ENCODE results near the gene TAS1R2.

The TAS1R2 gene

GRCh38 chr1:18819203-18819602, 40.3 kb downstream of the TAS1R2 start:
- no peak for DNase-seq

- no peak for DNase-seq
Observed at GRCh38 chr1:18817795-18818435, 41.5 kb downstream of the TAS1R2 start.

- no peak for DNase-seq
Observed at GRCh38 chr1:18817316-18817715, 42.1 kb downstream of the TAS1R2 start.

- DNase-seq = no peak
Observed at GRCh38 chr1:18816808-18817207, 42.7 kb downstream of the TAS1R2 start.

GRCh38 chr1:18814874-18815531, 44.5 kb downstream of the TAS1R2 start:
- DNase-seq = no peak

GRCh38 chr1:18814425-18814824, 45.0 kb downstream of the TAS1R2 start:
- no peak for DNase-seq

- DNase-seq = no peak
Observed at GRCh38 chr1:18812453-18812939, 47.0 kb downstream of the TAS1R2 start.

DNA sequence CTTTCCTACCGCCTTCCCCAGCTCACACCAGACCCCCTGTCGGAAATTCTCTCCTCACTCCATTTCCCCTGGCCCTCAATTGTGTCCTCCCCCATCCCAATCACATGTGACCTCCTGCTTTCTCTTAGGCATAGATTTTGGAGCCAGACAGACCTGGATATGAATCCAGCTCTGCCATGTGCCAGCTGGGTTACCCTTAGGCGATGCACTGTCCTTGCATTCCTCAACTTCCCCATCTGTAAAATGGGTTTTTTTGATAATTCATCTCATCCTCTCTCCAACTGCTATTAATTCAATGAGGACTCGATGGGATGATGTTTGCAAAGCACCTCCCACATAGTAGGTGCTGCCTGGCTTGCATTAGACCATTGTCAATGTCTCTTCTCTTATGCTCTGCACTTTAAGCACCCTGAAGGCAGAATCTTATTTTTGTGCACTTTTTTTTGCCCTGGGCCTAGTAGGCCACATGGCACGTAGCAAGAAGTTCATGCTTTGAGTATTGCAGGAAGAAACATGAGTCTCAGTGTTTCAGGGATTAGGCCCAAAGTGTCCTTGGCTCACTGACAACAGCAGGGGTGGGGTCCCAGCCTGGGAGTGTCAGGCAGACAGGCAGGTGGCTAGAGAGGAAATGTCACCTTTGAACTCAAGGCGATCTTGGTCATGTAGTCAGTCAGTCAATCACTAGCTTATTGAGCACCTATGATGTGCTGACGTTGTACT, 47.6 kb downstream of the TAS1R2 start:
- DNase-seq = no peak

- no peak for DNase-seq
Observed at GRCh38 chr1:18809953-18810899, 49.2 kb downstream of the TAS1R2 start.

GRCh38 chr1:18808550-18808949, 50.9 kb downstream of the TAS1R2 start:
- DNase-seq = no peak

GRCh38 chr1:18807334-18808063, 52.0 kb downstream of the TAS1R2 start:
- no peak for DNase-seq

GRCh38 chr1:18805925-18806849, 53.3 kb downstream of the TAS1R2 start:
- DNase-seq = no peak

DNA sequence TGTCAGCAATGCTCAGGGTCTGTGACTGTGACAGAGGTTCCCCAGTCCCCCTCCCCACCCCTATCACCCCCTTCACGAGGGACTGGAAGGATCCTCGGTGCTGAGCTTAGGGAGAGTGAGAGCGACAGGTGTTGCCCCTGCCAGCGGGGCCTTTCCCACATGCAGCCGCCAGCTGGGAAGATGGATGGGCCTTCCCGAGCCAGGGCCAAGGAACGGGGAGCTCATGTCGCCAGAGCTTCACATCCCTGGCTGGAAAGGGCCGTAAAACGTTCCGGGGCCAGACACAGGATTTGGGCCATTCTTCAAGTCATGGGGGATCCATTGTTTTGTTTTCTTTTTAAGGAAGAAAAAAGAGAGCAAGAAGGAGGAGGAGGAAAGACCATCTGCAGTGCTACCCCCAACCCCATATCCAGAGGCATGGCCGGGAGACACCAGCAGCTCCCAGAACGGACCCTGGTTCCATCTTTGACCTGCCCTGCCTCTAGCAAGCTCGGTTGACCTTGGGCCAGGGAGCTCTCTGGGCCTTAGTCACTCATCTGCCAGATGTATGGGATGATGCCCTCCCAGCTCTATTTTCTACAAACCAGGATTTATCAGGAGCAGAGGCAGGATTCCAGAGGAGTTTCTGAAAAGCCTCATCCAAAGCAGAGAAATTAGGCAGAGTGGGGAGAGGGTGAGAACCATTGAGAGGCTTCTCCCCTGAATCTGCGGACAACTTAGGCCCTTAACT, 54.1 kb downstream of the TAS1R2 start:
- no peak for DNase-seq

- DNase-seq = no peak
Observed at GRCh38 chr1:18803851-18804250, 55.6 kb downstream of the TAS1R2 start.

DNA sequence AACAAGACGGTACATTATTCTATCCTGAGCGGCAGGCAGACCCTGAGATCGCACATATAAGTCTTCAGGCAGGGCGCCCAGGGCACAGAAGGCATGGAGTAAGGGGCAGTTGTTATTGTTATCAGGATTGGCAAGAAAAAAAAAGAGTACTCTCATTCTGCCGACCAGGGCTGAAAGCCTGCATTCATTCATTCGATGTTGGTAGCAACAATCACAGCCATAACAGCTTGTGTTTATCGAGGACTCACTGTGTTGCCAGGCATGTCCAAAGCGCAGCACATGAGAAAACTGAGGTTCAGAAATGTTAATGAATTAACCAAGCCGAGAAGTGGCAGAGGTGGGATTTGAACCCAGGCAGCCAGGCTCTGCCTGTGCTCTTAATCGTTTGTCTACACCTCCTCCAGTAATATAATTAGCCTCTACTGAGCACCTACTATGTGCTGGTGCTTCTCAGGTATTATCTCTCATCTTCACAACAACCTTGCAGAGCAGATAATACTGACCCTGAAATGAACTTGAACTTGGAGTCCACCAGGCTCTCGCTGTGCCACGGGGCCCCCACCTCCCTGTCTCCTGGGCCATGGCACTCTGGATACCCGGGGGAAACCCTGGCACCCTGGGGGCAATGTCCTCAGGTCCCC, 56.2 kb downstream of the TAS1R2 start:
- no peak for DNase-seq

GRCh38 chr1:18802231-18802630, 57.2 kb downstream of the TAS1R2 start:
- no peak for DNase-seq

DNA sequence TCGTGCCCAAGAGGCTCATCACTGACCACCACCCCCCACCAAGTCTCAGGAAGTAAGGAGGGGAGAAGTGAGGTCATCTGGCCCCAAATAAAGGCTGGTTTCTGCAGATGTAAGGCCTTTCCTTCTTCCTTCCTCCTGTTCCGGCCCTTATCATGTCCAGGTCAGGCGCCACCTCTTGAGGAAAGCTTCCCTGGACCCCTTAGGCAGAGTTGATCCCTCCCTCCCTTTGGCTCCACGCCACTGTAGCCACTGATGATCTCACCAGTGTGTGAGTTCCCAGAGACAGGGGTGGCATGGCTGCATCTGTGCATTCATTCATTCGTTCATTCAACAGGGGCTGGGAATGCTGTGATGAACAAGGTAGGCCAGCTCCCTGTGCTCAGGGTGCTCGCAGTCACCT, 59.2 kb downstream of the TAS1R2 start:
- no peak for DNase-seq

GRCh38 chr1:18799454-18799853, 60.0 kb downstream of the TAS1R2 start:
- DNase-seq = no peak

GRCh38 chr1:18798946-18799345, 60.5 kb downstream of the TAS1R2 start:
- no peak for DNase-seq

- DNase-seq = no peak
Observed at GRCh38 chr1:18798533-18798932, 60.9 kb downstream of the TAS1R2 start.
